ENCODE data around the gene APCS.

The APCS gene
- total RNA-seq = 0 to 0.12 reads per million in 2 experiments

- DNase-seq (ENCODE audit: low read depth) = no peak
These were observed at the start of gene APCS for GRCh38 chr1:159587461-159587951. TSS of gene APCS (plus strand) at chr1:159587826. CDS start at chr1:159587922, 96 bp downstream.

- DNase-seq (ENCODE audit: low read depth) = no peak
These were observed 39.5 kb upstream of the APCS start for GRCh38 chr1:159548126-159548525.

- no peak for DNase-seq (ENCODE audit: low read depth)
These were observed 33.4 kb upstream of the APCS start for GRCh38 chr1:159554261-159554660.

- no peak for DNase-seq (ENCODE audit: low read depth)
These were observed 32.9 kb upstream of the APCS start for GRCh38 chr1:159554696-159555095.

- no peak for DNase-seq (ENCODE audit: low read depth)
These were observed 30.7 kb upstream of the APCS start for GRCh38 chr1:159556931-159557369.

GRCh38 chr1:159560599-159560998 lies 27.0 kb upstream of the APCS start:
- no peak for DNase-seq (ENCODE audit: low read depth)

- no peak for DNase-seq (ENCODE audit: low read depth)
These were observed 26.1 kb upstream of the APCS start for GRCh38 chr1:159561497-159561896.

GRCh38 chr1:159562680-159563079 lies 24.9 kb upstream of the APCS start:
- no peak for DNase-seq (ENCODE audit: low read depth)

- no peak for DNase-seq (ENCODE audit: low read depth)
These were observed 10.2 kb upstream of the APCS start for GRCh38 chr1:159577446-159577845.

GRCh38 chr1:159580340-159580739 lies 7.3 kb upstream of the APCS start:
- no peak for DNase-seq (ENCODE audit: low read depth)

- DNase-seq (ENCODE audit: low read depth) = no peak
These were observed 6.2 kb upstream of the APCS start for GRCh38 chr1:159581422-159581821.

- DNase-seq (ENCODE audit: low read depth) = no peak
These were observed 3.1 kb upstream of the APCS start for GRCh38 chr1:159584536-159584935.

GRCh38 chr1:159591981-159592380 lies 4.4 kb downstream of the APCS start:
- no peak for DNase-seq (ENCODE audit: low read depth)

- no peak for DNase-seq (ENCODE audit: low read depth)
These were observed 7.2 kb downstream of the APCS start for GRCh38 chr1:159594625-159595405.

GRCh38 chr1:159598196-159598595 lies 10.6 kb downstream of the APCS start:
- DNase-seq (ENCODE audit: low read depth) = no peak

GRCh38 chr1:159600894-159601293 lies 13.3 kb downstream of the APCS start:
- DNase-seq (ENCODE audit: low read depth) = no peak

GRCh38 chr1:159602501-159602999 lies 14.9 kb downstream of the APCS start:
- no peak for DNase-seq (ENCODE audit: low read depth)

GRCh38 chr1:159612211-159612885 lies 24.7 kb downstream of the APCS start:
- no peak for DNase-seq (ENCODE audit: low read depth)

GRCh38 chr1:159632922-159633321 lies 45.3 kb downstream of the APCS start:
- no peak for DNase-seq (ENCODE audit: low read depth)
